Activated T-cell treated with anti-CD3 and anti-CD28 coated beads for 4 hours (primary cell): Measurements from ENCODE around the gene UTS2B.
"Not testable (repeated sequence)": the region's sequence is repeated elsewhere in the genome, so short reads cannot be mapped to it uniquely, and the experiment has no call there.

Experiments
- DNase-seq: peaks from one replicate; pipeline ENCODE4 v3.0.0-alpha.2; 2020

Gene UTS2B

DNA sequence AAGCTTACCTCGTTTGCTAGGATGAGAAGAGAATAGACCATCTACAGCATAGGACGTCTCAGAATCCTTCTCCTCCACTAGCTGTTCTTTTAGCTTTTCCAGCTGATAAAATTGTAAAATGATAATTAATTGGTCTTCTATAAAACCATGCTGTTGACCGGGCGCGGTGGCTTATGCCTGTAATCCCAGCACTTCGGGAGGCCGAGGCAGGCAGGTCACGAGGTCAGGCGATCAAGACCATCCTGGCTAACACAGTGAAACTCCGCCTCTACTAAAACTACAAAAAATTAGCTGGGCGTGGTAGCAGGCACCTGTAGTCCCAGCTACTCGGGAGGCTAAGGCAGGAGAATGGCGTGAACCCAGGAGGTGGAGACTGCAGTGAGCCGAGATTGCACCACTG, 55.1 kb downstream of the UTS2B start:
- not testable (repeated sequence) for DNase-seq

DNA sequence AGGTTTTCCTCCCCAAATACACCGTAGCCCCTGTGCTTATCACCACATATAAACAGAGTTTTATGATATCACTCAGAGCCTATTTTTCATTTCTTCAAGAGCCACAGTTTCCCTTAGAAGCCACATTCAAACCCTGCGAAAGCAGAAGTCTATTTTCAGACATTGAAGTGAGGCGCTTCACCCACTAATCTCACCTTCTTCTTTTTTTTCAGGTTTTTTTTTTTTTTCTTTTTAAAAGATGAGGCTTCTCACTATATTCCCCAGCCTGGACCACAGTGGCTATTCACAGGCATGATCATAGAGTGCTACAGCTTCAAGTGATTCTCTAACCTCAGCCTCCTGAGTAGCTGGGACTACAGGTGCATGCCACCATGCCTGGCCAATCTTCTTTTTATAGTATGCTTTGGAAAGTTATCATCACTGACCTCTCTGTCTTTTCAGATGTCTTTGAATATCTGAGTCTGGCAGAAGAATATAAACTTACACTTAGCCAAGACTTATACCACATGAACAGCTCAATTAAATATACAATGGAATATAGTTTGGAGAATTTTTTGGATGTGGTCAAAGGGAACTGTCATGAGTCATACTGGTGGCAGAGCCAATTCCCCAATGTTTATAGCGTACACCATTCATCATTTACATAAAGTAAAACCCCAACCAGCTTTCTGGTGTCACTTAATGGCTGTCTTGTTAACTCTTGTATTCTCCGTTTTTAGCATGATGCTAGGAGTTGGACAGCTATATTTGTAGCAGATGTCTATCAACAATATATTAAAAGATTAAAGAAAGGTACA, 60.8 kb downstream of the UTS2B start:
- DNase-seq: no peak

DNA sequence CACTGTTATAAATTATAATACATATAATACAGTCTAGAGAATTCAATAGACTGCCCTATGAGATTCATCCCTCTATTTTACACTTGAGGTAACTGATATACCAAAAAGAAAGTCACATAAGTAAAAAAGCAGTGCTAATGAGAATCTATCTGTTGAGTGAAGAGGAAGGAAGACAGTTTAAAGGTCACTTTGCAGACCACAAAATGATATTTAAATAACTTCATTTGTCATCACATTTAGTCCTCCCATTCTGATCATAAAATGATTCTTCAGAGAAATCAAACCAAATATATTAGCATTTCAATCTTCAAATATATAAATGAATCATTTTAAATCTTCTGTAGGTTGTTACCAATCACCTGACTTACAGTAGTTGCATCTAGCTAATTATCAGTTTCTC, 61.6 kb downstream of the UTS2B start:
- no peak for DNase-seq

DNA sequence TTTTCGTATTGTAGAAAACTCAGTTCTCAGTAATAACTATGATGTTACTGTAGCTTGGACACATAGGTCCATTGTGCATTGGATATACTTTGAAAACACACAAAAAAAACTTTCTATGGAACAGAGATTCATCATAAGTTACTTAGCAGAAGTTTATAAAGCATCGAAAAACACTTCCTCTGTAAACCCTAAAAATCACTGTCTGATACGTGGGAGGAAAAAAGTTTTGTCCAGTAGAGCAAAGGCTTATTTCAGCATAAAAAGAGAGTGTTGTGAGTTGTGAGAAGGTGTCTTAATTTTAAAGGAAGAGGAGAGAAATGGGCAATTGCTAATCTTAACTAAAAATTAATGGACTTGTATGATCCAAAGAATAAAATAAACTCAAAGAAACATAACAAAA, 66.5 kb downstream of the UTS2B start:
- no peak for DNase-seq

DNA sequence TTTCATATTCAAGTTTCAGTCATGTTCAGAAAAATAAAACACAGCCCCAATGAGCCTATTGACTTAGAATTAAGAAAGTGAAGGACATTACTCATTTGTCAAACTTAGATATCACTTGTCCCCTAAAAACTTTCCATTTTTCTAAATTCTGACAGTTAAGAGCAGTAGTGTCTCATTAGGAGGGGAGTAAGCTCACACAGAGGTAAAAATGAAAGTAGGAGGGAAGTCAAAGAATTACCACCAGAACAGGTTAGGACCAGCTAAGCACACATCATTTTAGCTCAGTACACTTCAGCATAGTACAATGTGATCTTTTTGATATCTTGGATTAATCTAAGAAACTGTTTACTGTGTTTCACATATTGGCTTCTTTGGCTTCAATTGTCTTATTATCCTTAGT, 67.0 kb downstream of the UTS2B start:
- no peak for DNase-seq

DNA sequence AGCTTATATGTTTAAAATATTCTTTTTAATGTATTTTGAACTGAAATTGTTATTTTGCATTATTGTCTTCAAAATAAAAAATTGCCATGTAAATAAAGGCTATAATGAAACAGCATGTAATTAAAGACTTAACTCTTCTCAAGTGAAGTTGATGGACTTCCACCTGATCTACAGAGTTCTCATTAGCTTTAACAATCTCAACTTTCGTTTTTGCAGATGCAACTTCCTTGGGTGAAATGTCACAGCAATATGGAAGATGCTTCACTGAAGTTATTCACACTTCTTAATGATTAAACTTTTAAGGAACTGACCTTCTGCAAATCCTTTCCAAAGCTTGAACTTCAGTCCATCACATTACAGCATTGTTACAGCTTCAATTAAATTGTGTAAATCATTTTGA, 67.7 kb downstream of the UTS2B start:
- no peak for DNase-seq

DNA sequence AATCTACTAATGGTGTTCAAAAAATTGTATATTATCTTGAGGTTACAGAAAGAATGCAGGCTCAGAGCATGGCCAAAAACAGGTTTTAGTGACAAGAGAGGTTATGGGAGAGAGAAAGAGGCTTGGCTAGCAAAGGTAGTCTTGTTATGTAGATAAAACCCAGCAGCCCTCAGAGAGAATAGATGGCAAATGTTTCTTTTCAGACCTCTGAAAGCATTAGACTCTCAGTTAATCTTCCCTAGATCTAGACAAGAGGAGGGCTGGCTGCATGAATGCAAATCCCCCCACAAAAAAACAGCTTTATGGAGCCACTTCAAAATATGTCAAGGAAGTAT, 69.1 kb downstream of the UTS2B start:
- no peak for DNase-seq

DNA sequence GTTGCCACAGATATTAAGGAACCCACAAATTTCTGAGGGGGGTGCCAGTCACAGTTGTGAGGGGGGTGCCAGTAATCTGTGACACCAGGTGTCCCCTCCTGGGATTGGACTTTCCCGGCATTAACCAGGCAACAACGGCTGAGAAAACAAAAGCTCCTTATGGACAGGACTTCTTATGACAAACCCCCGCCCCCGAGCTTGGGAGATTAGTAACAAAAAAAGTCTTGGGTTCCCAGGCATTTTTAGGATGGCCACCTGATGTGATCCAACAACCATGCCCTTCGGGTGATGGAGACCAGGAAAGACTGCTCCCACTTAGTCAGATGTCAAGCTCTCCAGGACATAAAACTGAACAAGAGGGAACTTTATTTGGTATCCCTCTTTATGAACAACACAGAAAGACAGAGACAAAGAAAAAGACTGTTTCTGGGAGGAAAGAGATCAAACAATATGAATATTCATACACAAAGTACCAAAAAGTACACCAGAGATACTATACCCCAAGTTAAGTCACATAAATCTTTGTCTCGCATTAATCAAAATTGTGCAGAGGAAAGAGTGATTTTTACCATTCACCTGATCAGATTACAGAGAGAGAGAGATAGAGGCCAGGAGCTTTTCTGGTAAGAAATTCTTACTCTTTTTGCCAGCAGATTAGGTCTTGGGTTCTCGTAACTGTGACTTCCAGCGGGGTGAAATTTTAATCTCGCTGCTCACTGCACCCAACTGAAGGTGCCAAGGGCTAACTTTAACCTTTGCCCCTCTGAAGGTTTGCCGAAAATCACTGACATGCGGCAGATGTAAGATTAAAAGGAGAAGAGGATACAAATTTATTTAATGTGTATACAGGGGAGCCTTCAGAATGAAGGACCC, 69.7 kb downstream of the UTS2B start:
- no peak for DNase-seq

DNA sequence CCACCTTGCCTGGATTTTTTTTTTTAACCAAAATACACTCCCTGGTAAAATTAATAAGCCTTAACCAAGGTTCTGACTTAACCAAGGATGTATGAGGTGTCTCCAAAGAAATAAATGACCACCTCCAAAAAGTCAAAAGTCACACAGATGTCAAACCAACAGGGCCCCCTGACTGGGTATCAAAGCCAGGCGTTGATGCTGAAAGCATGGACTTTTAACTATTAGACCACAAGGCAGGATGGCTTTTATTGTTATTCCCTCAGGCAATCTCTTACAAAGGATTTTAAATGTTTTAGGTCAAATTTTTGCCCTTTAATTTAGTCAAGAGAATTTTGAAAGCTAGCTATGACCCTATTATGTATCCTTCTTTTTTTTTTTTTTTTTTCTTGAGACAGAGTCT, 70.8 kb downstream of the UTS2B start:
- no peak for DNase-seq

DNA sequence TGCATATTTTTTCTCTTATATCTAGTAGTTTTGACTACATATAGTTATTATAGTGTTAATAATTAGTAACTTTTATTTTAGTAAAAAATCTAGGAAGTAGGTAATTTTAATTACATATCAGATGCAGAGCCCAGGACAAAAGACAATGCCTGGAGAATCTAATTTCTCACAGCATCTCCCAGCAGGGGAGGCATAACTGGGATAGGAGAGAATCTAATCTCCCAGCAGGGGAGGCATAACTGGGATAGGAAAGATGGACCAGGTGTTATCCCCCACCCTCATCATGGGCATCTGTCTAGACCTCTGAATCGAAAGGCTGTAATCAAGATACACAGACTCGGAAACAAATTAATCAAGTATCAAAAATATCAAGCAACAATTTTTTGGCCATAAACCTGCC, 73.0 kb downstream of the UTS2B start:
- DNase-seq: no peak

DNA sequence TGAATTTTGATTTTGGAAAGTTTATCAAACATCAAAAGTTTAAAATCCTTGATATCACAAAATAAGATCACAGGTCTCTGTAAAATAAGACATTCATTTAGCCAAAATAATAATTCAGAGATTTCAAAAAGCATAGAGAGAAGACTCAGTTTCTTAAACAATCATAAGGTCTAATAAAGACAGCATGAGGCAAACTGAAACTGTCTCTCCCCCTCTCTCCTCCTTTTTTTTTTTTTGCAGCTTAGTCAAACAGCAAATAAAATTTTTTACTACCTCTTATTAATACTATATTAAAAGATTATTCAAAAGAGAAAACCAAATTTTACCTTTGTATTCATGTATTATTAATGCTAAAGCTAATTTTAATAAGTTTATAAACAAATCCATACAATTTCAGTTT, 73.9 kb downstream of the UTS2B start:
- no peak for DNase-seq

DNA sequence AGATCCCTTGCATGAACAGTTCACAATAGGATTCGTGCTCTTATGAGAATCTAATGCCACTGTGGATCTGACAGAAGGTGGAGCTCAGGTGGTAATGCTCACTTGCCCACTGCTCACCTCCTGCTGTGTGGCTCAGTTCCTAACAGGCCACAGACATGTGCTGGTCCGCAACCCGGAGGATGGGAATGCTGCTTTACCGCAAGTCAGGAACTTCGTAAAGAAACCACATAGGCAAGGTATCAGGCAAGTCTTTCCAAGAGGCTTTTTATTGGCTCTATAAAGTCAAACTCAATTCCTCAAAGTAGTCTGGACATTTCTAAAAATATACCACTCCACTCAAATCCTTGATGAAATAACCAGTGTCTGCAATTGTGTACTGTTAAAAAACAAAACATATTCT, 75.2 kb downstream of the UTS2B start:
- DNase-seq: no peak

DNA sequence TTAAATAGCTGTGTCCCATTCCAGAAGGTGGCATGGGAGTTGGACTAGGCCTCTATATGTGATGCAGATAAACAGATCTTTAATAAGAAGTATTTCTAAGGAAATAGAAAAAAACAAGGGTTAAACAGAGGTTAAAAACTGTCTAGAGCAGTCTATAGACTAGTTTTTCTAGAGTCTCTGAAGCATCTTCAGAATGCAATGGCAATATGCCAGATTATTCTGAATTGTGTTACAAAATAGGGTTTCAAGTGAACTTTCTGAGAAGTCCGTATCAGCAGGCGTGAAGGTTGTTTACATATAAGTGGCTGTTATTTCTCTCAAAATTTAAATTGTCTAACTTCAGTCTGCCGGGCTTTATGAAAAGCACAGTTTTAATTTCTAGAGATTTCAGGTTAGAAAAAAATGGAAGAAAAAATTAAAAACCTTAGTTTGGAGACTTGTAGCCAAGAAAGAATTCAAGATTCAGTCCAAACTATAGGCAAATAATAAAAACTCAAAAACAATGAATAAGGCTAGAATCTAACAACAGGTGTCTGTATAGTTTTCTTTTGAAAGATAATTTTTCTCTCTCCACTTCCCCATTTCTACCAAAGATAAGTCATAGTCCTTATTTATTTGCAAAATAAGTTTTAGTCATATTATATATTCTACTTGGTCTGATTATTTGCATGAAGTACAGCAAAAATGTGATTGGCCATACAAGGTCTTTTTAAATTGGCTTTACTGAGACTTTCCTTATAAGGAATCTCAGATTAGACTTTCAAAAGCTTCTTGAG, 76.0 kb downstream of the UTS2B start:
- DNase-seq: no peak

DNA sequence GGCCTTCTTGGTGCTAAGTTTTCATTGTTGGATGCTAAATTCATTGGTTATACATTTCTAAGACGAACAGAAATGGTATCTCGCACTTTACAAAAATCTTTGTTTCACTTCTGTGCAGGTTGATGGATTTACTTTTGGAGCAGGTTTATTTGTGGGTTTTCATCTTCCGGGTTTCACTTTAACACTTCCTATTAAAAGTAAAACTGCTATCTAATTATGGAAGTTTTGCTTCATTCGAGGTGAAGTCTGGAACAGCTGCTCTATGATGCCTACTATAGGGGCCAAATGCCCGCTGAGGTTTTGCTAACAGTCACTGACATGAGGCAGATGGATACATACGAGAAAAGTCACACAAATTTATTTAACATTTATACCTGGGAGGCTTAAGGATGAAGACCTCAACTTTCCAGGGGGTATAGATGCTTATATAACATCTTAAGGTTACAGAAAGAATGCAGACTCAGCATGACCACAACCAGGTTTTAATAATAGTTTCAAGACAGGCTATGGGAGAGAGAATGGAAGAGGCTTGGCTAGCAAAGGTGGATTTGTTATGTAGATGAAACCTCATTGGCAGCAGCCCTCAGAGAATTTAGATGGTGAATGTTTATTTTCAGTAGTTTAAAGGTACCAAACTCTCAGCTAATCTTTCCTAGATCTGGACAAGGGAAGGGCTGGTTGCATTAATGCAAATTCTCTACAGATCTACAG, 77.1 kb downstream of the UTS2B start:
- no peak for DNase-seq

DNA sequence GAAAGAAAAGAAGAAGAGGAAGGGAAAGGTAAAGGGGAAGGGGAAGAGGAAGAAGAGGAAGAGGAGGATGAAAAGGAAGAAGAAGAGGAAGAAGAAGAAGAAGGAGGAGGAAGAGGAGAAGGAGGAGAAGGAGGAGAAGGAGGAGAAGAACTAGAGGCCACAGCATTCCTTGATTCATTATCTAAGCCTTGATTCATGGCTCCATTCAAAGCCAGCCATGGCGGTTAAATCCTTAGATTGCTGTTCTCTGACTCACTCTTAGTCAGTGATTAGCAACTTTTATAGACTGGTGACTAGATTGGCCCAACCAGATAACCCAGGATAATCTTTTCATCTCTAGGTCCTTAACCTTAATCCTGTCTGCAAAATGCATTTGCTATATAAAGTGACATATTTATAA, 83.7 kb downstream of the UTS2B start:
- DNase-seq: no peak

DNA sequence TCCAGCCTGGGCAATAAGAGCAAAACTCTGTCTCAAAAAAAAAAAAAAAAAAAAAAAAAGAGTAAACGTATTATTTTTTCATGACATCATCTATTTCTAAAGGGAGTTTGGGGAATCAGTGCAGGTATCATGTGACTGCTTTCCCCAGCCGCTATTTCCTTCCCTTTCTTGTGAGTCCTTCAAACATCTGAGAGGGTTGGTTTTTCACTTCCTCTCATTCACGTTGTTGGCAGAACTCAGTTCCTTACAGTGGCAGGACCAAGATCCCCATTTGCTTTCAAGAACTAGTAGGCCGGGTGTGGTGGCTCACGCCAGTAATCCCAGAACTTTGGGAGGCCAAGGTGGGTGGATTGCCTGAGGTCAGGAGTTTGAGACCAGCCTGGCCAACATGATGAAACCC, 84.3 kb downstream of the UTS2B start:
- DNase-seq: not testable (repeated sequence)

DNA sequence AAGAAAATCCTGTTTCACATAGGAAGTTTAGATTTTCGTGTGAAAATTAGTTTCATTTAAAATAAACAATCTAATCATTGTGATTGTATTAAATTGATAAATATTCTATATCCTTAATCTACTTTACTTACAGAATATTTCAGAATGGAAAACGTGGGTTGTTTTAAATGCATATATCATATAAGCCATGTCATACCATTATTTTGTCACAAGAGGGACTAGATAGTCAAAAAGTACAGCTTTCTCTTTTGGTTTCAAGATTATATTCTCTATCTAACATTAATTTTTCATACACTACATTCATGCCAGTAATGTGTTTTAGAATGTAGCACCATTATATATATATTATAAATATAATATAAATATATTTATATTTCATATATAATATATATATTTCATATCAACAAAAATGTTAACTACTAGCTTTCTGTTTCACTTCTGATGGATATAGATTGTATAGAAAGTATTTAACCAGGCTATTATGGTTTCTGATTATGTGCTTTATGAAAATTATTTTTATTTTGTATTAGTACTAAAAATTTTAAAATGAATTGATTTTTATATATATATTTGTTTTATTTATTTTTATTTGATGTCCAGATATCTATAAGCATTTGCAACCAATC, 86.0 kb downstream of the UTS2B start:
- no peak for DNase-seq

DNA sequence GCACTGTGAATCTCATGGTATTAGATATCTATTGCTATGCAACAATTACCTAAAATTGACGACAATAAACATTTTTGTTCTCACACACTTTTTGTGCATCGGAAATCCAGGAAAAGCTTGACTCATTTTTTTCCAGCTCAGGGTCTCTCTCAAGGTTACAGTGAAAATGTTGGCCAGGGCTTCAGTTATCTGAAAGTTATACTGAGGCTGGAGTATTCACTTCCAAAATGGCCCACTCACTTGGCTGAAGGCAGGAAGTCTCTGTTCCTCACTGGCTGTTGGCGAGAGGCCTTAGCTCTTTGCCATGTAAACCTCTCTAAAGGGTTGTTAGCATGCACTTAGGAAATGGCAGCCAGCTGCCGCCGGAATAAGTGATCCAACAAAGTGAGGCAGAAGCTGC, 89.8 kb downstream of the UTS2B start:
- DNase-seq: no peak

DNA sequence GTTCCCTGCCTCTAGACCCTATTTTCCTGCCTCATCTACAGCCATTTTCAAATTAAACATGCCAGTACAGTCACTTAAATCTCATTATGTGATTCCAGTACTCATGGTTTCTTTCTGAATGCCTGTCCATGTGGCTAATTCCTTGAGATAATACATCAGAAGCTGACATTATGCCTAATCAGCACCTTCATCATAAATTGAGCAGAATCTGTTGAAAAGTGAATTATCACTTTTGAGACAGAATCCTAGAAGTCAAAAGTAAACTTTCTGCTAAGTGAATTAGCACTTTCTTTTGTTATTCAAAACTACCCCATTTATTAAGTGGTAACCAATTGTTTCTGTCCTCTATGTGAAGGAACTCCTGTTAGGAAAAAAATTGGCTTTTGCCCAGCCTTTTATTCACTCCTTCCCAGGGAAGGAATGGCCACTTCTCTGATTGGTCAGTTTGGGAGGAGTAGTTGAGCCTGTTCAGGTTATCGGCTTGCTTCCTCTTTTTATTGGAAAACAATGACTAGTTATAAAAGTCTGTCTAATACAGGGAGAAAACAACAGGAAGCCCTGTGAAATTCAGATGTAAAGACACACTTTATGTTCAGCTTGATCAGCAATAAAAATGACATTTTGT, 90.8 kb downstream of the UTS2B start:
- DNase-seq: no peak

DNA sequence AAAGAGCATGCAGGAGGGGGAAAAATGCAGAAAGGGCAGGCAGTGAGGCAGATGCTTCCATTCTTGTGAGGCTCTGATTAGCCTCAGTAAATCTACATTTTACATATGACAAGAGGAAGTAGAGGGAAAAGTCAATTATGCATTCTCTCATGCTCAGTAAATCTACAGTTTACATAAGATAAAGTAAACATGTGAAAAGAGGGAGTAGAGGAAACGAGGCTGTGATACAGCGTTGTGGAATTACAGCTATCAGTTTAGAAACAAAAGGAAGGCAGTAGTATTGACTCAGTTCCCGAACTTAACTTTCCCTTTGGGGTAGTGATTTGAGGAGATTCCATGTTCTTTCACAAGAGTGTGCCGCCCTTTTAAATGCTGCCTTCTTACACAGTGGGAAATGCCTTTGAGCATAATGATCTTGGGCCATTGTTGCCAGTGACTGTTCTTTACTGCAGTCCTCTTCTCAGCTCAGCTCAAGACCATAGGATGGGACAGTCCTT, 92.0 kb downstream of the UTS2B start:
- DNase-seq: no peak

DNA sequence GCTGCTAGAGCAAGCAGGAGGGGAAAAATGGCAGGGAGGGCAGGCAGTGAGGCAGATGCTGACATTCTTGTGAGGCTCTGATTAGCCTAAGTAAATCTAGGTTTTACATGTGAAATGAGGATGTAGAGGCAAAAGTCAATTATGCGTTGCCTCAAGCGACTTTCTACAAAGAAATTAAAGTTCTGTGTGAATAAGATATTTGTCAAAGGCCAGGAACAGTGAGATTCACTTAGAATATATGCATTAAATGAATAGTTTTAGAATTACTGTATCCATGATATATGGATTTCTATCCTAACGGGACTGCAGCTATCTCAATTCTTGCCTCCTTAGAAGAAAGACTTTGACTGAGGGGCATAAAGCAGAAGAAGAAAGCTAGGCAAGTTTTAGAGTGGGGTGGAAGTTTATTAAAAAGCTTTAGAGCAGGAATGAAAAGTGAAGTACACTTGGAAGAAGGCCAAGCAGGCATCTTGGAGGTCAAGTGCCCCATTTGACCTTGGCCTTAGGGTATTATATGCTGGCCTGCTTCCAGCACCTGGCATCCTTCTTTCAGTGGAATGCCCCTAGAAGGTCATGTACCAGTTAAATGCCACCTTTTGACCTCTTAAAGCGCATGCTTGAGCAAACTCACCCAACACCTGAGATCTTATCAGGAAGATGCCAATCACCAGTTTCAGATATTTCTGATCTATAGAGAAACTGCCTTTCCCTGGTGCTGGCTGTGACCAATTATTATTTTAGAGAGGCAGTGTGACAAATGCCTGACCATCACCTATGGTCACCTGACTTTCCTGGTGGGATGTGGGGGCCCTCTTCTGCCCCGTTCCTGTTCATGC, 93.1 kb downstream of the UTS2B start:
- no peak for DNase-seq
